ENCODE data around the gene NOP16. TPM values are rescaled to one million over a fixed set of nuclear protein-coding genes. Genes with fewer than 3 reads are reported as not detected.
A peak's percentile ranks its signal among the peaks of the same experiment; 100 is the strongest.

NOP16 gene
- total RNA-seq, 4 donors from 2014 or later: 7.5 to 23.4 (median 10.8) TPM

DNA sequence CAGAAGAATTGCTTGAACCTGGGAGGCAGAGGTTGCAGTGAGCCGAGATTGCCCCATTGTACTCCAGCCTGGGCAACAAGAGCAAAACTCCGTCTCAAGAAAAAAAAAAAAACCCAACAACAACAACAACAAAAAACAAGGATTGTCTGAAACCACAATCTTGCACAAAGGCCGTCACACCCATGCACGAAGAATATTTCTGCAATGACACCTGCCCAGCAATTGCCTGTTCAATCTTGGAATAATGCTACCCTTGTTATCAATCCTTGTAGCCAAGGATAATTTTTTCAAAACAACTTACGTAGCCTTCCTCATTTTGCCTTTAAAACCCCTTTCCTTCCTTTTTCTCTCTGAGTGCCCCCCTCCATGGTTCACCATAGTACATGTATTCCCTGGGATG lies 31.7 kb upstream of the NOP16 start:
- WGBS: 87% methylated on average over 5 of the region's 5 CpGs
- Histone ChIP-seq H3K4me1 (peaks cover 8 to 14% (median 13%) of the 10 kb centered on the region in 4 donors), H3K36me3 (no peaks in the 10 kb centered on the region), H3K27ac (replicated peaks in 1 of 4) (no peak overlapping the region), H3K4me3 (no peak overlapping the region), H3K27me3 (no peaks in the 10 kb centered on the region), H3K9me3 (no peaks in the 10 kb centered on the region)
- TF ChIP-seq EP300 (IDR thresholded peaks at IDR 0.05): no peak
- TF ChIP-seq CTCF (IDR thresholded peaks at IDR 0.05): no peak
- no peak for TF ChIP-seq POLR2A (IDR thresholded peaks at IDR 0.05; ENCODE audit: low read depth)
- TF ChIP-seq POLR2AphosphoS5 (IDR thresholded peaks at IDR 0.05): no peak
- intact Hi-C loops (cut with DNase I): no loop called here
- no peak for DNase-seq (ENCODE audit: extremely low spot score)

- Histone ChIP-seq H3K27me3 (no peaks in the 10 kb centered on the region), H3K4me3 (no peak overlapping the region), H3K9me3 (no peaks in the 10 kb centered on the region), H3K4me1 (peaks cover 27 to 33% (median 32%) of the 10 kb centered on the region in 4 donors), H3K36me3 (no peaks in the 10 kb centered on the region), H3K27ac (replicated peaks in 1 of 4) (no peak overlapping the region)
- DNase-seq (ENCODE audit: extremely low spot score): no peak
- WGBS: 94% methylated on average over 9 of the region's 9 CpGs
- no peak for TF ChIP-seq POLR2A (IDR thresholded peaks at IDR 0.05; ENCODE audit: low read depth)
- TF ChIP-seq EP300 (IDR thresholded peaks at IDR 0.05): no peak
- no peak for TF ChIP-seq CTCF (IDR thresholded peaks at IDR 0.05)
- no peak for TF ChIP-seq POLR2AphosphoS5 (IDR thresholded peaks at IDR 0.05)
- intact Hi-C loops (cut with DNase I): loop anchor here (10.0 kb wide), 1 partner anchor 127 kb away; the partner anchor contains the start of gene CDHR2
Measured at GRCh38 chr5:176418251-176418650, 29.9 kb upstream of the NOP16 start.

DNA sequence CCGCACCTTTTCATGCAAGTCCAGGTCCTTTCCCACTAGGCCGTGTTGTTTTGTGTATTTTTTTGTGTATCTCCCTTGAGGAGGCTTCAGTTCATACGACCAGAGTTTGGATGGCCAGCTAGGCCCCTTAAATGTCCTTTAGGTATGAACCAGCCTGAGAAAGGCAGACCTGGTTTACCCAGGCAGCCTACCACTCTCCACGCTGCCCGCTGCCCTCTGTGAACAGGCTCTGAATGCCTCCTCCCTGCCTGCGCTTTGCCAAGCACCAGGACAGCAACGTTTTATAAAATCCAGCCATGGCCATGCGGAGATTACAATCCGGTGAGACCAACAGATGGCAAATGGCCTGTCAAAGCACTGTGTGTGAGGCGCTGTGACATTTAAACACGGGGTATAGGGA lies 28.6 kb upstream of the NOP16 start:
- Histone ChIP-seq H3K27me3 (no peaks in the 10 kb centered on the region), H3K4me3 (peak overlapping the region; percentile 71 to 98 (median 95)), H3K4me1 (peaks cover 38 to 46% (median 45%) of the 10 kb centered on the region in 4 donors), H3K27ac (replicated peaks in 1 of 4) (peak overlapping the region; percentile 86 to 98 (median 96)), H3K9me3 (no peaks in the 10 kb centered on the region), H3K36me3 (peaks cover 0 to 6% (median 2%) of the 10 kb centered on the region in 4 donors)
- intact Hi-C loops (cut with DNase I): loop anchor here (1.0 to 10.0 kb wide), 2 partner anchors 30 to 128 kb away; partner anchors contain the start of gene CDHR2
- no peak for DNase-seq (ENCODE audit: extremely low spot score)
- TF ChIP-seq CTCF (IDR thresholded peaks at IDR 0.05) (no peak), POLR2AphosphoS5 (IDR thresholded peaks at IDR 0.05) (no peak), EP300 (IDR thresholded peaks at IDR 0.05) (no peak), POLR2A (IDR thresholded peaks at IDR 0.05; ENCODE audit: low read depth) (no peak)
- WGBS: 74% methylated on average over 11 of the region's 11 CpGs

GRCh38 chr5:176415952-176416924 lies 27.8 kb upstream of the NOP16 start, which contains the start of gene CLTB:
TSS of gene CLTB (minus strand) at chr5:176416539. CDS start at chr5:176416363, 176 bp downstream.
- peak; percentile 96 for DNase-seq (ENCODE audit: extremely low spot score)
- 8% methylated on average over 10 of the region's 107 CpGs for WGBS
- H3K27ac ChIP-seq (replicated peaks in 1 of 4): peak within 1 kb of the TSS; percentile 86 to 98 (median 96)
- intact Hi-C loops (cut with DNase I): loop anchor here (1.0 to 10.0 kb wide), 2 partner anchors 31 to 129 kb away; partner anchors contain the start of gene CDHR2
- H3K4me3 ChIP-seq: peak within 1 kb of the TSS; percentile 71 to 98 (median 95)
- TF ChIP-seq EP300 (IDR thresholded peaks at IDR 0.05) (no peak), POLR2AphosphoS5 (IDR thresholded peaks at IDR 0.05) (peak; percentile 47 to 85), CTCF (IDR thresholded peaks at IDR 0.05) (peak; percentile 80 to 96 (median 83))
- no peaks in the 10 kb centered on the region for H3K27me3 ChIP-seq
- peaks cover 44 to 52% (median 50%) of the 10 kb centered on the region in 4 donors for H3K4me1 ChIP-seq
- H3K36me3 ChIP-seq: peaks cover 0 to 6% (median 2%) of the 10 kb centered on the region in 4 donors
- H3K9me3 ChIP-seq: no peaks in the 10 kb centered on the region
